ENCODE data around the gene COL1A2.

COL1A2 gene

GRCh38 chr7:94380264-94380663 is 14.4 kb upstream of the COL1A2 start:
- TF ChIP-seq EZH2 (optimal IDR thresholded peaks at IDR 0.05; ENCODE audit: low read depth, low read length) (no peak), EZH2phosphoT487 (IDR thresholded peaks at IDR 0.05; ENCODE audit: low read length) (no peak)
- TF ChIP-seq, protein P1, sequence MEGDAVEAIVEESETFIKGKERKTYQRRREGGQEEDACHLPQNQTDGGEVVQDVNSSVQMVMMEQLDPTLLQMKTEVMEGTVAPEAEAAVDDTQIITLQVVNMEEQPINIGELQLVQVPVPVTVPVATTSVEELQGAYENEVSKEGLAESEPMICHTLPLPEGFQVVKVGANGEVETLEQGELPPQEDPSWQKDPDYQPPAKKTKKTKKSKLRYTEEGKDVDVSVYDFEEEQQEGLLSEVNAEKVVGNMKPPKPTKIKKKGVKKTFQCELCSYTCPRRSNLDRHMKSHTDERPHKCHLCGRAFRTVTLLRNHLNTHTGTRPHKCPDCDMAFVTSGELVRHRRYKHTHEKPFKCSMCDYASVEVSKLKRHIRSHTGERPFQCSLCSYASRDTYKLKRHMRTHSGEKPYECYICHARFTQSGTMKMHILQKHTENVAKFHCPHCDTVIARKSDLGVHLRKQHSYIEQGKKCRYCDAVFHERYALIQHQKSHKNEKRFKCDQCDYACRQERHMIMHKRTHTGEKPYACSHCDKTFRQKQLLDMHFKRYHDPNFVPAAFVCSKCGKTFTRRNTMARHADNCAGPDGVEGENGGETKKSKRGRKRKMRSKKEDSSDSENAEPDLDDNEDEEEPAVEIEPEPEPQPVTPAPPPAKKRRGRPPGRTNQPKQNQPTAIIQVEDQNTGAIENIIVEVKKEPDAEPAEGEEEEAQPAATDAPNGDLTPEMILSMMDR (IDR thresholded peaks at IDR 0.05; ENCODE audit: low read length) = no peak
- H3K27me3 ChIP-seq (replicated peaks; ENCODE audit: insufficient read depth, low read length) = no peaks in the 10 kb centered on the region
- H4K20me1 ChIP-seq (ENCODE audit: insufficient read depth, low read length) = no peaks in the 10 kb centered on the region
- H3K9ac ChIP-seq (ENCODE audit: low read length) = no peak overlapping the region
- H3F3A ChIP-seq (ENCODE audit: insufficient read depth, low read length) = no peaks in the 10 kb centered on the region
- no peak for DNase-seq
- no peaks in the 10 kb centered on the region for H3K4me1 ChIP-seq (ENCODE audit: low read length)
- H3K4me3 ChIP-seq (ENCODE audit: low read length) = no peak overlapping the region
- H3K4me2 ChIP-seq (ENCODE audit: low read depth, low read length) = no peak overlapping the region
- no peaks in the 10 kb centered on the region for H3K36me3 ChIP-seq (replicated peaks; ENCODE audit: insufficient read depth, low read length)
- no peaks in the 10 kb centered on the region for H3K9me2 ChIP-seq (replicated peaks; ENCODE audit: insufficient read depth, low read length)
- no peaks in the 10 kb centered on the region for H3K79me2 ChIP-seq (ENCODE audit: low read length)
- no peak overlapping the region for H2AFZ ChIP-seq (ENCODE audit: low read length)
- H3K9me3 ChIP-seq (replicated peaks; ENCODE audit: insufficient read depth, low read length) = no peaks in the 10 kb centered on the region
- no peak overlapping the region for H3K27ac ChIP-seq (ENCODE audit: low read length)

- Histone ChIP-seq H3K4me3 (ENCODE audit: low read length) (no peak overlapping the region), H3K27ac (ENCODE audit: low read length) (no peak overlapping the region), H3K36me3 (replicated peaks; ENCODE audit: insufficient read depth, low read length) (no peaks in the 10 kb centered on the region), H3K9me2 (replicated peaks; ENCODE audit: insufficient read depth, low read length) (no peaks in the 10 kb centered on the region), H3K9me3 (replicated peaks; ENCODE audit: insufficient read depth, low read length) (no peaks in the 10 kb centered on the region), H3F3A (ENCODE audit: insufficient read depth, low read length) (no peaks in the 10 kb centered on the region), H2AFZ (ENCODE audit: low read length) (no peak overlapping the region), H4K20me1 (ENCODE audit: insufficient read depth, low read length) (no peaks in the 10 kb centered on the region), H3K79me2 (ENCODE audit: low read length) (no peaks in the 10 kb centered on the region), H3K4me1 (ENCODE audit: low read length) (no peaks in the 10 kb centered on the region), H3K4me2 (ENCODE audit: low read depth, low read length) (no peak overlapping the region), H3K27me3 (replicated peaks; ENCODE audit: insufficient read depth, low read length) (no peaks in the 10 kb centered on the region), H3K9ac (ENCODE audit: low read length) (no peak overlapping the region)
- DNase-seq = no peak
- TF ChIP-seq, protein P1 (IDR thresholded peaks at IDR 0.05; ENCODE audit: low read length) = no peak
- TF ChIP-seq EZH2 (optimal IDR thresholded peaks at IDR 0.05; ENCODE audit: low read depth, low read length) (no peak), EZH2phosphoT487 (IDR thresholded peaks at IDR 0.05; ENCODE audit: low read length) (no peak)
These were observed 12.6 kb upstream of the COL1A2 start for GRCh38 chr7:94382132-94382531.

DNA sequence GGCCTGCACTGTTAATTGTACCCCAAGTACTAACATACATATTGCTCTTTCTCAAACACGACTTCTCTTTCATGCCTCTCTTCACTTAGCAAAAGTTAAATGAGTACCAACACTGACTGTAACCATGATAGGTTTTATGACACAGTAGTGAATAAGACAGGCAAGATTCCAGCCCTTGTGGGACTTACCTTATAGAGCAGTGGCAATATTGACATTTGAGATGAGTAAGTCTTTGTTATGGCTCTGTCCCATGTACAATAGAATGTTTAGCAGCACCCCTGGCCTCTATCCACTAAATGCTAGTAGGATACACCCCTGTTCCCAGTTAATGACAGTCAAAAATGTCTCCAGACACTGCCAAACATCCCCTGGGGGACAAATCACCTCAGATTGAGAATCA is 11.9 kb upstream of the COL1A2 start:
- no peaks in the 10 kb centered on the region for H3K36me3 ChIP-seq (replicated peaks; ENCODE audit: insufficient read depth, low read length)
- H3K9me3 ChIP-seq (replicated peaks; ENCODE audit: insufficient read depth, low read length) = no peaks in the 10 kb centered on the region
- no peak overlapping the region for H3K27ac ChIP-seq (ENCODE audit: low read length)
- H3K79me2 ChIP-seq (ENCODE audit: low read length) = no peaks in the 10 kb centered on the region
- H3K9me2 ChIP-seq (replicated peaks; ENCODE audit: insufficient read depth, low read length) = no peaks in the 10 kb centered on the region
- DNase-seq = no peak
- H4K20me1 ChIP-seq (ENCODE audit: insufficient read depth, low read length) = no peaks in the 10 kb centered on the region
- no peaks in the 10 kb centered on the region for H3F3A ChIP-seq (ENCODE audit: insufficient read depth, low read length)
- no peak overlapping the region for H3K4me3 ChIP-seq (ENCODE audit: low read length)
- no peak overlapping the region for H3K9ac ChIP-seq (ENCODE audit: low read length)
- H2AFZ ChIP-seq (ENCODE audit: low read length) = no peak overlapping the region
- H3K27me3 ChIP-seq (replicated peaks; ENCODE audit: insufficient read depth, low read length) = no peaks in the 10 kb centered on the region
- H3K4me2 ChIP-seq (ENCODE audit: low read depth, low read length) = no peak overlapping the region
- TF ChIP-seq EZH2 (optimal IDR thresholded peaks at IDR 0.05; ENCODE audit: low read depth, low read length) (no peak), EZH2phosphoT487 (IDR thresholded peaks at IDR 0.05; ENCODE audit: low read length) (no peak)
- TF ChIP-seq, protein P1 (IDR thresholded peaks at IDR 0.05; ENCODE audit: low read length) = no peak
- no peaks in the 10 kb centered on the region for H3K4me1 ChIP-seq (ENCODE audit: low read length)

Measured in MM.1S (cell line).